ENCODE measurements around the gene SCRN1. TPM values are rescaled to one million over a fixed set of nuclear protein-coding genes. Genes with fewer than 3 reads are reported as not detected.

The SCRN1 gene
- polyA plus RNA-seq, 1 experiment: 81.4 TPM

DNA sequence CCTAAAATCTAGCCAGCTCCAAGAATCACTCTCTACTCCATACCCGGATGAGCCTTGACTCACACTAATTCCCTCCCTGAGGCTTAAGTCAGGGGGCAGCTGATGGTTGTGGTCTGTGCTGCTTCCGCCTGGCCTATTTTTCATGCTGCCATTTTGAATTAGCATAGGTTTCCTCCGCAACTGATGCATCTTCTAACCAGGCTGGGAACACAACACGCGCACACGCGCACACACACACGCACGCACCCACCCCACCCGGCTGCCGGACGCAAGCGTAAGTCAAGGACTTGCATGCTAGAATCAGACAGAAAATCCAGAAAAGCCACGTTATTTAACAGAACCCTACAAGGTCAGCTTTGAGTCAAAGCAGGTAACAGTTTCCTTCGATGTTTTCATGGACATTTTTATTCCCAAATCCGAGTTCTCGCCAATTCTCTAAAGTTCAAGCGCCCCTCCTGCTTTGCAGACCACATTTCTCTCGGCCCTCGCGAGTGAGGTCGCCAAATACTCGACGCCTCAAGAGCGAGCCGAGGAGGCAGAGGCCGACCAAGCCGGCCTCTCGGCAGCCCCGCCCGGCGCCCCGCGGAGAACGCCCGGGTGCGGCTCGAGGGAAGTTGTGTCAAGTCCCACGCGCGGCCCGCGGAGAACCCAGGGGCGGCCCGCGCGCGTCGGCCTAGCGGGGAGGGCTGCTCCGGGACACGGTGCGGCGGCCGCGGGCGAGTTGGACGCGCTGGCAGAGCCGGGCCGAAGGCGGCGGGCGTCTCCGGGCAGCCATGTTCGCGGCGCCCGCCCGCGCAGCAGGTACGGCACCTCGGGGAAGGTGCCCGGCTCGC is 961 bp downstream of the SCRN1 start:
- TF ChIP-seq, protein P1, sequence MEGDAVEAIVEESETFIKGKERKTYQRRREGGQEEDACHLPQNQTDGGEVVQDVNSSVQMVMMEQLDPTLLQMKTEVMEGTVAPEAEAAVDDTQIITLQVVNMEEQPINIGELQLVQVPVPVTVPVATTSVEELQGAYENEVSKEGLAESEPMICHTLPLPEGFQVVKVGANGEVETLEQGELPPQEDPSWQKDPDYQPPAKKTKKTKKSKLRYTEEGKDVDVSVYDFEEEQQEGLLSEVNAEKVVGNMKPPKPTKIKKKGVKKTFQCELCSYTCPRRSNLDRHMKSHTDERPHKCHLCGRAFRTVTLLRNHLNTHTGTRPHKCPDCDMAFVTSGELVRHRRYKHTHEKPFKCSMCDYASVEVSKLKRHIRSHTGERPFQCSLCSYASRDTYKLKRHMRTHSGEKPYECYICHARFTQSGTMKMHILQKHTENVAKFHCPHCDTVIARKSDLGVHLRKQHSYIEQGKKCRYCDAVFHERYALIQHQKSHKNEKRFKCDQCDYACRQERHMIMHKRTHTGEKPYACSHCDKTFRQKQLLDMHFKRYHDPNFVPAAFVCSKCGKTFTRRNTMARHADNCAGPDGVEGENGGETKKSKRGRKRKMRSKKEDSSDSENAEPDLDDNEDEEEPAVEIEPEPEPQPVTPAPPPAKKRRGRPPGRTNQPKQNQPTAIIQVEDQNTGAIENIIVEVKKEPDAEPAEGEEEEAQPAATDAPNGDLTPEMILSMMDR (IDR thresholded peaks at IDR 0.05; ENCODE audit: insufficient read depth, low read depth, low read length): no peak
- peak; percentile 44 for DNase-seq (ENCODE audit: low read depth)
- POLR2A ChIA-PET: no interaction called here
- Histone ChIP-seq H3K4me3 (ENCODE audit: low read depth, low read length) (peak overlapping the region; percentile 96), H3K27me3 (ENCODE audit: control insufficient read depth, insufficient read depth, low read length) (no peaks in the 10 kb centered on the region), H3K36me3 (ENCODE audit: control insufficient read depth, insufficient read depth, low read length) (0 out of 2 replicates have a peak, but pooled peaks cover 1% of the 10 kb centered on the region)
- CTCF ChIA-PET: interaction anchor here (0.7 to 1.1 kb wide), 4 partner anchors 11 to 521 kb away, joined by 3 to 5 read pairs (median 4); no protein-coding TSS in a partner anchor

GRCh38 chr7:29987811-29988317 is 1.7 kb downstream of the SCRN1 start:
- H3K36me3 ChIP-seq (ENCODE audit: control insufficient read depth, insufficient read depth, low read length): 0 out of 2 replicates have a peak, but pooled peaks cover 1% of the 10 kb centered on the region
- POLR2A ChIA-PET: no interaction called here
- TF ChIP-seq, protein P1 (IDR thresholded peaks at IDR 0.05; ENCODE audit: insufficient read depth, low read depth, low read length): no peak
- no peaks in the 10 kb centered on the region for H3K27me3 ChIP-seq (ENCODE audit: control insufficient read depth, insufficient read depth, low read length)
- peak overlapping the region; percentile 96 for H3K4me3 ChIP-seq (ENCODE audit: low read depth, low read length)
- CTCF ChIA-PET: interaction anchor here (0.7 to 1.1 kb wide), 4 partner anchors 10 to 520 kb away, joined by 3 to 5 read pairs (median 4); no protein-coding TSS in a partner anchor
- peak; percentile 69 for DNase-seq (ENCODE audit: low read depth)

DNA sequence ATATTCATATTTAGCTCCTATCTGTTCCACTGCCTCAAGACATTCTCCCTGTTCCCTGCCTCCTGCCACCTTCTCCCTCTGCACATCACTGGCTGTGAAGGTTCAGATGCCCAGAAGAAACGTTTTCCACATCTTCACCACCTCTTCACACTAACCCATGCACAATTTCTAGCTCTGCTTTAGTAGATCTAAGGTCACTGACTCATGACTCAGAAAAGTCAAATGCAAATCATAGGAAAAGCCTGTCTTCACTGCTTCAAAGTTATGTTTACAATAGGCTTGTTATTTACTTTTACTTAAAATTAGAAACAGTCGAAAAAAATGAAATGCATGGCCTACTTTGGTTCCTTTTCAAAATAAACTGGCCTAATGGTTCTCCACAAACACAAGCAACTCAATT is 2.5 kb downstream of the SCRN1 start:
- TF ChIP-seq, protein P1 (IDR thresholded peaks at IDR 0.05; ENCODE audit: insufficient read depth, low read depth, low read length): no peak
- Histone ChIP-seq H3K4me3 (ENCODE audit: low read depth, low read length) (no peak overlapping the region), H3K36me3 (ENCODE audit: control insufficient read depth, insufficient read depth, low read length) (0 out of 2 replicates have a peak, but pooled peaks cover 1% of the 10 kb centered on the region), H3K27me3 (ENCODE audit: control insufficient read depth, insufficient read depth, low read length) (no peaks in the 10 kb centered on the region)
- ChIA-PET CTCF (interaction anchor here (1.1 kb wide), 2 partner anchors 41 to 65 kb away, joined by 3 read pairs; partner anchors contain the start of gene PLEKHA8), POLR2A (no interaction called here)
- no peak for DNase-seq (ENCODE audit: low read depth)

DNA sequence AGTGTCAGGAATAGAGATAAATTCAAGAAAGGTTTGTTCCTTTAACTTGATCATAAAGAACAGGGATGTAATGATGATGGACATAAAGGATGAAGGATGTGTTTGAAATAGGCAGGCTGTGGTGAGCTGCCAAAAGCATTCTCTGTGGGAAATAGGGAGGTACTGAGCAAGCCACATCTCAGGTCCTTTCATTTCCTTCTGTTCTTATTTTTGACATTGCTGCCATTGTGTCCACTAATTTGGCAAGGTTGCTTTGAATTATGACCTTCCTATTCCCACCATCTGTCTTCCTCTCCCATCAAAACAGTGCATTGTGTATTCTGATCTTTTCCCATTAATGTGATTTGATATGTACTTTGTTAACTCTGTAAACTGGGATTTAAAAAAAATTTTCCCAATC is 9.4 kb downstream of the SCRN1 start:
- ChIA-PET CTCF (interaction anchor here (1.3 kb wide), 1 partner anchor 31 kb away, joined by 3 read pairs; no protein-coding TSS in a partner anchor), POLR2A (no interaction called here)
- no peaks in the 10 kb centered on the region; the same call in 1 of the 2 replicates for H3K36me3 ChIP-seq (ENCODE audit: control insufficient read depth, insufficient read depth, low read length)
- DNase-seq (ENCODE audit: low read depth): no peak
- TF ChIP-seq, protein P1 (IDR thresholded peaks at IDR 0.05; ENCODE audit: insufficient read depth, low read depth, low read length): no peak
- H3K27me3 ChIP-seq (ENCODE audit: control insufficient read depth, insufficient read depth, low read length): no peaks in the 10 kb centered on the region
- H3K4me3 ChIP-seq (ENCODE audit: low read depth, low read length): no peak overlapping the region
